Activated CD4-positive, alpha-beta T cell treated with anti-CD3 and anti-CD28 coated beads, Interleukin-2, amount 10 ng/mL, durations not matched to agents 24 days and 14 days (primary cell): ENCODE measurements around the gene MAN1C1. TPM values are rescaled to one million over a fixed set of nuclear protein-coding genes. Genes with fewer than 3 reads are reported as not detected.

Experiments used
- DNase-seq: peaks from one replicate; pipeline ENCODE4 v3.0.0; 2022
- H3K27ac Mint-ChIP-seq: one replicate; pipeline ENCODE4 v1.8.0; 2022; ENCODE audit warnings: mild to moderate bottlenecking, mixed read lengths
- H3K27me3 Mint-ChIP-seq: one replicate; pipeline ENCODE4 v1.8.0; 2022; ENCODE audit warnings: mixed read lengths
- H3K36me3 Mint-ChIP-seq: one replicate; pipeline ENCODE4 v1.8.0; 2022; ENCODE audit warnings: low read depth, mild to moderate bottlenecking, mixed read lengths
- H3K4me1 Mint-ChIP-seq: one replicate; pipeline ENCODE4 v1.8.0; 2021; ENCODE audit warnings: mixed read lengths
- H3K4me3 Mint-ChIP-seq: one replicate; pipeline ENCODE4 v1.8.0; 2022; ENCODE audit warnings: mild to moderate bottlenecking, moderate library complexity, mixed read lengths
- H3K9me3 Mint-ChIP-seq: one replicate; pipeline ENCODE4 v1.8.0; 2021; ENCODE audit warnings: mixed read lengths
- intact Hi-C: fragments of 100-400 bp; cut with micrococcal nuclease; formaldehyde crosslinking; loops from one replicate; pipeline ENCODE4 v1.15.1; 2023
- total RNA-seq: library from RNA; stranded (reverse); gene quantifications from 2 replicates; pipeline ENCODE4 v1.2.3, GENCODE V29; 2022

MAN1C1 gene
- total RNA-seq, 1 donor from 2014 or later = 2.9 TPM

- intact Hi-C loops = no loop called here
Observed at GRCh38 chr1:25831569-25832196, 215.1 kb downstream of the MAN1C1 start.

GRCh38 chr1:25832336-25833037 lies 215.9 kb downstream of the MAN1C1 start:
- H3K27me3 Mint-ChIP-seq = no peaks in the 10 kb centered on the region

More at GRCh38 chr1:25831569-25832196, 215.1 kb downstream of the MAN1C1 start:
- no peaks in the 10 kb centered on the region for H3K4me1 Mint-ChIP-seq
- H3K27me3 Mint-ChIP-seq = no peaks in the 10 kb centered on the region
- H3K27ac Mint-ChIP-seq = no peak overlapping the region
- H3K36me3 Mint-ChIP-seq = peaks cover 47% of the 10 kb centered on the region
- H3K4me3 Mint-ChIP-seq = no peak overlapping the region
- DNase-seq = no peak
- H3K9me3 Mint-ChIP-seq = no peaks in the 10 kb centered on the region

GRCh38 chr1:25833158-25833557 lies 216.6 kb downstream of the MAN1C1 start:
- intact Hi-C loops = no loop called here
- DNase-seq = no peak
- H3K36me3 Mint-ChIP-seq = peaks cover 41% of the 10 kb centered on the region
- no peaks in the 10 kb centered on the region for H3K4me1 Mint-ChIP-seq
- H3K27me3 Mint-ChIP-seq = no peaks in the 10 kb centered on the region
- H3K4me3 Mint-ChIP-seq = no peak overlapping the region
- no peaks in the 10 kb centered on the region for H3K9me3 Mint-ChIP-seq
- no peak overlapping the region for H3K27ac Mint-ChIP-seq

More at GRCh38 chr1:25832336-25833037, 215.9 kb downstream of the MAN1C1 start:
- peaks cover 44% of the 10 kb centered on the region for H3K36me3 Mint-ChIP-seq
- intact Hi-C loops = no loop called here
- no peaks in the 10 kb centered on the region for H3K9me3 Mint-ChIP-seq
- H3K27ac Mint-ChIP-seq = no peak overlapping the region
- H3K4me3 Mint-ChIP-seq = no peak overlapping the region
- H3K4me1 Mint-ChIP-seq = no peaks in the 10 kb centered on the region
- no peak for DNase-seq

Other genes with a start within 250 kb of the MAN1C1 start
- gene RHCE, start 196.0 kb upstream of the MAN1C1 start, total RNA-seq = 0.14 TPM in 1 of 2 replicates, not detected in the other
- gene MACO1, start 185.9 kb upstream of the MAN1C1 start, total RNA-seq = 14.3 and 15.3 TPM in 2 replicates
- 6.1 TPM in 2 replicates for gene LDLRAP1, start 73.2 kb upstream of the MAN1C1 start, total RNA-seq
- 8.2 and 9.9 TPM in 2 replicates for gene SELENON, start 183.4 kb downstream of the MAN1C1 start, total RNA-seq
- gene MTFR1L, start 203.2 kb downstream of the MAN1C1 start, total RNA-seq = 30.0 and 31.9 TPM in 2 replicates
- gene AUNIP, start 242.7 kb downstream of the MAN1C1 start, total RNA-seq = 12.0 and 13.9 TPM in 2 replicates